ENCODE results near the gene GRID1.

GRCh38 chr10:86182595-86182994 lies 184.0 kb downstream of the GRID1 start:
- TF ChIP-seq POLR2A (IDR thresholded peaks at IDR 0.05; ENCODE audit: low read length) (no peak), GATA1 (IDR thresholded peaks at IDR 0.05; ENCODE audit: low read depth, low read length) (no peak)

All from erythroblast (primary cell).